H9 (cell line): Measurements from ENCODE around the gene PLD1. TPM values are rescaled to one million over a fixed set of nuclear protein-coding genes. Genes with fewer than 3 reads are reported as not detected.

ENCODE experiments used
- DNase-seq: peaks from one replicate; pipeline ENCODE4 v3.0.0-alpha.2; 2017
- H2AFZ ChIP-seq: one replicate; pipeline ENCODE4 v1.6.1; 2013; ENCODE audit warnings: mild to moderate bottlenecking, low read length, control low read depth, moderate library complexity
- H2AK5ac ChIP-seq: 2 replicates; pipeline ENCODE4 v1.6.1; 2013; ENCODE audit warnings: low read length, control low read depth, mixed read lengths; ENCODE audit not compliant: insufficient read length
- H2BK120ac ChIP-seq: one replicate; pipeline ENCODE4 v1.6.1; 2013; ENCODE audit warnings: low read depth, mild to moderate bottlenecking, low read length, control low read depth, inconsistent platforms; ENCODE audit not compliant: poor library complexity, severe bottlenecking
- H2BK12ac ChIP-seq: 2 replicates; pipeline ENCODE4 v1.6.1; 2013; ENCODE audit warnings: low read length, control low read depth, mixed read lengths, low read depth; ENCODE audit not compliant: insufficient read length
- H2BK15ac ChIP-seq: 2 replicates; pipeline ENCODE4 v1.6.1; 2013; ENCODE audit warnings: low read depth, low read length, control low read depth
- H2BK20ac ChIP-seq: one replicate; pipeline ENCODE4 v1.6.1; 2013; ENCODE audit warnings: low read depth, mild to moderate bottlenecking, low read length, control low read depth, inconsistent platforms; ENCODE audit not compliant: poor library complexity, severe bottlenecking
- H2BK5ac ChIP-seq: 2 replicates; pipeline ENCODE4 v1.6.1; 2013; ENCODE audit warnings: low read length, control low read depth, mixed read lengths; ENCODE audit not compliant: insufficient read length
- H3K14ac ChIP-seq: 2 replicates; pipeline ENCODE4 v1.6.1; 2013; ENCODE audit warnings: low read length, control low read depth; ENCODE audit not compliant: insufficient read depth
- H3K18ac ChIP-seq: 2 replicates; pipeline ENCODE4 v1.6.1; 2013; ENCODE audit warnings: low read depth, mild to moderate bottlenecking, mixed read lengths, low read length, control low read depth; ENCODE audit not compliant: insufficient read length
- H3K23ac ChIP-seq: 2 replicates; pipeline ENCODE4 v1.6.1; 2013; ENCODE audit warnings: low read length, control low read depth, mixed read lengths, low read depth; ENCODE audit not compliant: insufficient read length
- H3K23me2 ChIP-seq: 2 replicates; pipeline ENCODE4 v1.6.1; 2013; ENCODE audit warnings: low read depth, mild to moderate bottlenecking, mixed read lengths, low read length, control low read depth; ENCODE audit not compliant: insufficient read length, poor library complexity, severe bottlenecking
- H3K27ac ChIP-seq: 2 replicates; pipeline ENCODE4 v1.5.1; 2013; ENCODE audit warnings: low read length, control low read depth, mixed read lengths, low read depth; ENCODE audit not compliant: insufficient read length
- H3K27me3 ChIP-seq: 2 replicates; pipeline ENCODE4 v1.6.1; 2013; ENCODE audit warnings: low read length, control low read depth, inconsistent platforms; ENCODE audit not compliant: insufficient read depth
- H3K4ac ChIP-seq: 2 replicates; pipeline ENCODE4 v1.6.1; 2013; ENCODE audit warnings: low read depth, mild to moderate bottlenecking, control low read depth, inconsistent platforms, low read length, moderate library complexity
- H3K4me1 ChIP-seq: 2 replicates; pipeline ENCODE4 v1.6.1; 2013; ENCODE audit warnings: low read length, control low read depth, inconsistent platforms; ENCODE audit not compliant: insufficient read depth
- H3K4me2 ChIP-seq: 2 replicates; pipeline ENCODE4 v1.6.1; 2013; ENCODE audit warnings: low read length, control low read depth, mixed read lengths; ENCODE audit not compliant: insufficient read length, insufficient read depth
- H3K56ac ChIP-seq: 2 replicates; pipeline ENCODE4 v1.6.1; 2013; ENCODE audit warnings: low read depth, mild to moderate bottlenecking, mixed read lengths, low read length, control low read depth; ENCODE audit not compliant: insufficient read length
- H3K79me1 ChIP-seq: 2 replicates; pipeline ENCODE4 v1.6.1; 2013; ENCODE audit warnings: low read depth, mild to moderate bottlenecking, moderate library complexity, low read length, control low read depth, inconsistent platforms; ENCODE audit not compliant: insufficient read depth, poor library complexity, severe bottlenecking
- H3K79me2 ChIP-seq: 2 replicates; pipeline ENCODE4 v1.6.1; 2013; ENCODE audit warnings: low read length, control low read depth, inconsistent platforms; ENCODE audit not compliant: insufficient read depth
- H3K9ac ChIP-seq: 2 replicates; pipeline ENCODE4 v1.6.1; 2013; ENCODE audit warnings: low read length, control low read depth, mixed read lengths; ENCODE audit not compliant: insufficient read length; ENCODE audit errors: extremely low read depth
- H3K9me3 ChIP-seq: one replicate; pipeline ENCODE4 v1.6.1; 2013; ENCODE audit warnings: low read depth, low read length, inconsistent platforms; ENCODE audit not compliant: control insufficient read depth
- H3T11ph ChIP-seq: one replicate; pipeline ENCODE4 v1.6.1; 2013; ENCODE audit warnings: mild to moderate bottlenecking, low read length, control low read depth, inconsistent platforms
- H4K20me1 ChIP-seq: one replicate; pipeline ENCODE4 v1.6.1; 2013; ENCODE audit not compliant: control insufficient read depth, insufficient read length, insufficient read depth
- H4K5ac ChIP-seq: 2 replicates; pipeline ENCODE4 v1.6.1; 2013; ENCODE audit warnings: low read depth, mild to moderate bottlenecking, mixed read lengths, low read length, control low read depth; ENCODE audit not compliant: insufficient read length
- H4K8ac ChIP-seq: replicated peaks from 2 replicates; pipeline ENCODE4 v1.6.1; 2013; ENCODE audit warnings: low read length, control low read depth, mixed read lengths, low read depth; ENCODE audit not compliant: insufficient read length
- H4K91ac ChIP-seq: 2 replicates; pipeline ENCODE4 v1.6.1; 2013; ENCODE audit warnings: low read depth, mild to moderate bottlenecking, moderate library complexity, mixed read lengths, low read length, control low read depth; ENCODE audit not compliant: insufficient read length
- H3K27ac Mint-ChIP-seq, 3 experiments: 2 replicates in 2 of 3; 3 replicates in 1 of 3; pipeline ENCODE4 v1.8.0; 2020 to 2021; ENCODE audit warnings: mixed read lengths in 3 of 3, mild to moderate bottlenecking in 1 of 3, moderate library complexity in 1 of 3
- H3K27me3 Mint-ChIP-seq: 2 replicates; pipeline ENCODE4 v1.8.0; 2021; ENCODE audit warnings: low read depth, mild to moderate bottlenecking, moderate library complexity, mixed read lengths
- H3K36me3 Mint-ChIP-seq, 3 experiments: 2 replicates in 2 of 3; 3 replicates in 1 of 3; pipeline ENCODE4 v1.8.0; 2020 to 2021; ENCODE audit warnings: low read depth in 3 of 3, mixed read lengths in 3 of 3; ENCODE audit not compliant: insufficient read depth in 1 of 3
- H3K4me1 Mint-ChIP-seq, 2 experiments: 2 replicates each; pipeline ENCODE4 v1.8.0; 2020; ENCODE audit warnings: mixed read lengths in 2 of 2
- H3K4me3 Mint-ChIP-seq, 2 experiments: 2 replicates in 1 of 2; 3 replicates in 1 of 2; pipeline ENCODE4 v1.8.0; 2020 to 2021; ENCODE audit warnings: mild to moderate bottlenecking in 2 of 2, mixed read lengths in 2 of 2, moderate library complexity in 1 of 2
- H3K9me3 Mint-ChIP-seq, 2 experiments: 2 replicates in 1 of 2; 3 replicates in 1 of 2; pipeline ENCODE4 v1.8.0; 2020; ENCODE audit warnings: mild to moderate bottlenecking in 2 of 2, mixed read lengths in 2 of 2, moderate library complexity in 1 of 2
- CTCF ChIP-seq: fragments of 200-600 bp; sonication (generic); conservative IDR thresholded peaks from 3 replicates; pipeline ENCODE4 v1.8.0; 2021; ENCODE audit warnings: antibody characterized with exemption, mild to moderate bottlenecking
- WGBS: extraction: QIAGEN DNeasy Blood & Tissue Kit; methylation state at CpG from one replicate; pipeline ENCODE4 v1.1.7; 2013; ENCODE audit warnings: missing lambda C conversion rate, low lambda C conversion rate, mixed read lengths; ENCODE audit not compliant: insufficient read length; ENCODE audit errors: extremely low coverage; 5-methylcytosine and 5-hydroxymethylcytosine counted together
- total RNA-seq: library from RNA; stranded (reverse); gene quantifications from 2 replicates; pipeline ENCODE4 v1.2.1, GENCODE V29; 2021

Gene PLD1
- total RNA-seq, 1 experiment from 2014 or later: 1.8 TPM

GRCh38 chr3:171786997-171787396 is 23.3 kb downstream of the PLD1 start:
- no peak overlapping the region for H3K27ac Mint-ChIP-seq
- no peak for TF ChIP-seq CTCF
- peaks cover 7 to 16% of the 10 kb centered on the region in 2 experiments for H3K4me1 Mint-ChIP-seq
- H3K9me3 ChIP-seq: no peaks in the 10 kb centered on the region
- no peaks in the 10 kb centered on the region for H3K79me1 ChIP-seq
- H3K27me3 ChIP-seq: no peaks in the 10 kb centered on the region
- H4K5ac ChIP-seq: no peak overlapping the region
- no peak overlapping the region for H2BK20ac ChIP-seq
- H3K4me3 Mint-ChIP-seq: no peak overlapping the region
- no peak for DNase-seq
- H2AFZ ChIP-seq: no peak overlapping the region
- no peak overlapping the region for H3K14ac ChIP-seq
- H3K23me2 ChIP-seq: no peaks in the 10 kb centered on the region
- H3K27me3 Mint-ChIP-seq: no peaks in the 10 kb centered on the region
- no peak overlapping the region for H2BK120ac ChIP-seq
- H3K18ac ChIP-seq: no peak overlapping the region
- H2BK15ac ChIP-seq: no peak overlapping the region
- H2AK5ac ChIP-seq: no peak overlapping the region
- no CpG with 5 or more reads among the region's 1 CpG for WGBS
- H3K27ac ChIP-seq: no peak overlapping the region
- H3T11ph ChIP-seq: no peak overlapping the region
- no peaks in the 10 kb centered on the region for H3K79me2 ChIP-seq
- no peaks in the 10 kb centered on the region for H4K20me1 ChIP-seq
- no peak overlapping the region for H2BK5ac ChIP-seq
- no peak overlapping the region for H3K4ac ChIP-seq
- no peaks in the 10 kb centered on the region for H3K36me3 Mint-ChIP-seq
- H2BK12ac ChIP-seq: no peak overlapping the region
- H3K9me3 Mint-ChIP-seq: no peaks in the 10 kb centered on the region
- no peak overlapping the region for H4K91ac ChIP-seq
- no peak overlapping the region for H3K23ac ChIP-seq
- H3K4me1 ChIP-seq: peaks cover 4% of the 10 kb centered on the region; the same call in 1 of the 2 replicates
- no peak overlapping the region for H3K4me2 ChIP-seq
- H3K9ac ChIP-seq: no peak overlapping the region
- no peak overlapping the region for H3K56ac ChIP-seq
- H4K8ac ChIP-seq: no peak overlapping the region
